ENCODE data around the gene MYCBP.
"Not testable (repeated sequence)": the region's sequence is repeated elsewhere in the genome, so short reads cannot be mapped to it uniquely, and the experiment has no call there.

The MYCBP gene, protein sequence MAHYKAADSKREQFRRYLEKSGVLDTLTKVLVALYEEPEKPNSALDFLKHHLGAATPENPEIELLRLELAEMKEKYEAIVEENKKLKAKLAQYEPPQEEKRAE
- 13.2 to 23.1 (median 13.5) reads per million in 4 experiments for total RNA-seq

DNA sequence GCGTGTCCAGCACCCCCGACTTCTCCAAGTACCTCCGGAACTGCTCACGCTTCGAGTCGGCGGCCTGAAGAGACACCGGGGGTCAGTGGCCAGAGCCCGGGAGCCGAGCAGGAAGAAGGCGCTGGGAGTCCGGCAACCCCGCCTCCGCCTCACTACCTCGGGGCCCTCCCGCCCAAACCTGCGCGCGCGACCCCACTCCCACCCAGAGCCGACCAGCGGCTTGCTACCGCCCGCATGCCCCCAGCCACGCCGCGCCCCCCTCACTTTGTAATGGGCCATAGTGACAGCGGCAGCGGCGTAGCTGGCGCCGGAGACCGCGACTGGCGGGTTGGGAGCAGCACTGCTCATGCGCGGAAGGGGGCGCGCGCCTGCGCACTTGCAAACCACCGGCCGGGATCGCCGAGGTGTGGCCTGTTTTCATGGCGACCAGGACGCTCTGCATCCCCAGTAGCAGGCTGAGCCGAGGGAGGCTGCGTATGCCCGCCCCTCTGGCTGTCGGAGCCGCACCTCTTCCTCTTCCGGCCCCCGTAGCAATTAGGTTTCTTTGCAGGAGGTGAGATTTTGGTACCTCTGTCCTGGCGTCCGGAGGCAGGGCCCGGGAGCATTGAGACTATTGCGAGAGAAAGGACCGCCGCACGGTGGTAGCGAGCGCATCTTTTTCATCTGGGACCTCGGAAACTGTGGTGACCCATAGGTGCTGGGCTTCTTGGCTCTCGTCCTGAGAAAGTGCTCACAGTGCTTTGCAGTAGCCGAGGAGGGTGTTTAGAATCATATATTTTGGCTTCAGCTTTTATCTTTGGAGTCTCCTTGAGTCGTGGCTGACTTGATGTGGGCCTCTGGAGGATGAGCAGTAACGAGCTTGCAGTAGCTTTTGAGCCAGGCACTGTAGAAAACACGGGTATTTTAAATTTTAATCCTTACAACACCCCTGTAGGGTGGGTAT, at the start of gene MYCBP:
MYCBP (minus strand) TSS at position 322 of the 943 bp plus-strand sequence; CDS start at position 279, 43 bp downstream.
- DNase-seq = peak; percentile 92

DNA sequence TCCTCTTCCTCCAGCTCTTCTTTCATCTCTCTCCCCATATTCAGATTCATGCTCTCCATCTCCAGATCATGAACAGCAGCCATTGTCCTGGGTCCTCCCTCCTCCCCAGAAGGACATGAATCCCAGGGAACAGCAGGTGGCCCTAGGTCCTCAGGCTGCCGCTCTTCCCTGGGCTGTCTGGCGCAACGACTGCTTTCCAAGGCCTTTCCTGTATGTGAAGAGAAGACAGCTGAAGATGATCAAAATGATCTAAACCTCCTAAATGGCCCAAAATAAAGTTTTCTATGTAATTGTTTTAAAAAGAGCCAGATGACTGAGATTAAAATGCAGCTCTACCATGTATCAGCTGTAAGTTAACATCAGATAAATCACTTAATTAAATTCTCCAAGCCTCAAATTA, 46.0 kb upstream of the MYCBP start:
- DNase-seq = no peak

DNA sequence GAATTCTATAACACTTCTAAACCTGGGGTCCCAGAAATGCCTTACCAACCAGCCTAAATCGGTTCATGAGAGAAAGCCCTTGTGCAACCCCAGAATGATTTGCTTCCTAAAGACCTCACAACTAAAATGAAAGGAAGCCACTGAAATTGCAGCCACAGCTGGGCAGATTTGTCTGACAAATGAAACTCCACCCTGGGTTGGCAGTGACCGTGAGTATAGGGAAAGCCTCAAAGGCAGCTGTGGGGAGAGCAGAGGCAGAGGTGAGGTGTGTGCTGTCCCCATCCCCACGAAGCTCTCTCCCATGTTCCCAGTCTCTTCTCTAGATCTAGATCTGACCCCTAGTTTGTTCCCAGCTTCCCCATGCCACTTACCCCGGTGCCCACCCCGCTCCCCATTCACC, 45.4 kb upstream of the MYCBP start:
- no peak for DNase-seq

DNA sequence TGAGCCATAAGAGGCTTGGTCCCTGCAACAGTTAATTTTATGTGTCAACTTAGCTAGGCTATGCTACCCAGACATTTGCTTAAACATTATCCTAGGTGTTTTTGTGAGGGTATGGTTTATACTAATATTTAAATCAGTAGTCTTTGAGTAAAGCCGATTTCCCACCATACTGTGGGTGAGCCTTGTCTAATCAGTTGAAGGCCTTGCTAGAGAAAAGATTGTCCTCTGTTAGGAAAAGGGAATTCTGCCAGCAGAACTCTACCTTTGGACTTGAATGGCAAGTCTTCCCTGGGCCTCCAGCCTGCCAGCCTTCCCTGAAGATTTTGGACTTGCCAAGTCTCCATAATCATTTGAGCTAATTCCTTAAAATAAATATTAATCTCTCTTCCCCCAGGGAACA, 44.6 kb upstream of the MYCBP start:
- DNase-seq = no peak

DNA sequence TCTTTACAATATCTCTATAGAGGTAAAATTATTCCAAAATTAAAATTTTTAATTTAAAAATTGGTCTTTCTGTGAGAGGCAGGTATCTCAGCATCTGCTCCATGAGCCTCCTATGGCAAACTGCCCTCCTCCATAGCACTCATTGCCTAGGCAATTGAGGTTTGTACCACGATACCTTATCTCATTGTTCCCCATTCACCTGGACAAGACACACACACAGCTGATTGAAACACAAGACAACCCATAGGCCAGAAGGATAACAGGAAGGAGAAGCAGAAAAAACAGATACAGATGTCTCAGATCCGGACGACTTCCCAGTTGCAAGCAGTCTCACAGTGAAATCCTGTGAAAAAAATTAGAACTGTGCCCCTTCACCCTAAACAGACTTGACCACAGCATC, 44.2 kb upstream of the MYCBP start:
- DNase-seq = no peak

DNA sequence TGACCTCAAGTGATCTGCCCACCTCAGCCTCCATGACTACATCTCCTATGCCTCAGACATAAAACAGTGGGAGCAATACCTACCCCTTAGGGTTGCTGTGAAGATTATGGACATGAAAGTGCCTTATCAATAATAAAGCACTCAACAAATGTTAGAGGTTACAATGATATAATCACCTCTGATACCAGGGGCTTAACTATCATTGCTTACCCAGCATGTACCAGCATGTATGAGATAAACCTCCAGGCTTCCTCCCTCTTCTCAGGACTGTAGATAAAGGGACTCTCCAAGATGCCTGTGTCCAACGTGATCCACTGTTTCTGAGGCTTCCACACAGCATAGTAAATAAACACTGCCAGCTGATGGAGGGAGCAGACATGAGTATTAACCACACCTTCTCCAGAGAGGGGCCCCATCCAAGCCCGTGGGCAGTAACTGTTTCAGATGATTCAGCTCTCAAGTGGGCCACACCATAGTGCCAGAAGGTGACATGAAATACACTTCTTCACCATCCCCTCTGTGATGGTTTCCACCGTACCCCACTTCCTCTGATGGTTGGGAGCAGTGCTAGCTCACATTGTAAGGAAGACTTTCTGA, 42.3 kb upstream of the MYCBP start:
- DNase-seq = no peak

DNA sequence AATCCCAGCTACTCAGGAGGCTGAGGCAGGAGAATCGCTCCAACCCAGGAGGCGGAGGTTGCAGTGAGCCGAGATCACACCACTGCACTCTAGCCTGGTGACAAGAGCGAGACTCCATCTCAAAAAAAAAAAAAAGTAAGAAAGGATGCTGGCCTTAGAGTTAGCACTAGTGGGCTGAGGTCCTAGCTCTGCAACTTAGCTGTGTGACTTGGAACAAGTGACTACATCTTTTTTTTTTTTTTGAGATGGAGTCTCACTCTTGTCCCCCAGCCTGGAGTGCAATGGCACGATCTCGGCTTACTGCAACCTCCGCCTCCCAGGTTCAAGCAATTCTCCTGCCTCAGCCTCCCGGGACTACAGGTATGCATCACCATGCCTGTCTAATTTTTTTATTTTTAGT, 41.8 kb upstream of the MYCBP start:
- not testable (repeated sequence) for DNase-seq

DNA sequence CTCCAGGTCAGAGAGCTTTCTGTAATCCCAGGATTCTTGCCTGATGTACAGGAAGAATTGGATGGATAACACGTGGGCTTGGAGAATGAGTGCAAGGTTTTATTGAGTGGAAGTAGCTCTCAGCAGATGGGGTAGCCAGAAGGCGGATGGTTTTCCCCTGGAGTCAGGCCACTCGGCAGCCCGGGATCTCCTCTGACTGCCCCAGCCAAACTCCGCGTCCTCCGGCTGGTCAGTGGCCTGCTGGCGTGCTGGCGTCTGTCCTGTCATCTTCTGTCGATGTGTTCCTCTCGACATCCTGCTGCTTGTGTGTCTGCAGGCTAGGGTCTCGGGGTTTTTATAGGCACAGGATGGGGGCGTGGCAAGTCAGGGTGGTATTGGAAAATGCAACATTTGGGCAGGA, 35.7 kb upstream of the MYCBP start:
- no peak for DNase-seq

DNA sequence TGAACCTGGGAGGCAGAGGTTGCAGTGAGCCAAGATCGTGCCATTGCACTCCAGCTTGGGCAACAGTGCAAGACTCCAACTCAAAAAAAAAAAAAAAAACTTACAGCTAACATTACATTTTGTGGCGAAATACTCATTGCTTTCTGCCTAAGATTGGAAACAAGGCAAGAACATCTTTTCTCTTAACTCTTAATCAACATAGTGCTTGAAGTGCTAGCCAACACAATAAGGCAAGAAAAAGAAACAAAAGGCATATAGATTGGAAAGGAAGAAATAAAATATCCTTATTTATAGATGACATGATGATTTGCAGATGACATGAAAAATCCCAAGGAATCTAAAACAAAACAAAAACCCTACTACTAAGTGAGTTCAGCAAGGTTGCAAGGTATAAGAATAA, 32.8 kb upstream of the MYCBP start:
- DNase-seq = no peak

DNA sequence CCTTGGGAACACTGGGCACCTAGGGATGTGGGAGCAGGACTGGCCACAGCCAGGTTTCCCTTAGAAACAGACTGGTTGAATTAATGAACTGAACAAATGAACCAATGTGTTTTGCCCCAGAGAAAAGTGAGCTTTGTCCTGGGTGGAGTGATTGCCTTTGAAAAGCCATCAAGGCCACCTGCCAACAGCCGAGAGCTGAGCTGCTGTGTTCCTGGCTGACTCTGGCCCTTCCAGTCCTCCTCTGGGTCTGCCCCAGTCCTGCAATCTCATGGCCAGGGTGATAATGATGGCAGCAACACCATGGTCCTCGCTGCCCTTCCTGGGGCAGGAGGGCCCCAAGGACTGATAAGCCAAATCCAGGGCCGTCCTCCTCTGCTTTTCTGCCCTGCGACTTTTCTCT, 26.4 kb upstream of the MYCBP start:
- DNase-seq = no peak

DNA sequence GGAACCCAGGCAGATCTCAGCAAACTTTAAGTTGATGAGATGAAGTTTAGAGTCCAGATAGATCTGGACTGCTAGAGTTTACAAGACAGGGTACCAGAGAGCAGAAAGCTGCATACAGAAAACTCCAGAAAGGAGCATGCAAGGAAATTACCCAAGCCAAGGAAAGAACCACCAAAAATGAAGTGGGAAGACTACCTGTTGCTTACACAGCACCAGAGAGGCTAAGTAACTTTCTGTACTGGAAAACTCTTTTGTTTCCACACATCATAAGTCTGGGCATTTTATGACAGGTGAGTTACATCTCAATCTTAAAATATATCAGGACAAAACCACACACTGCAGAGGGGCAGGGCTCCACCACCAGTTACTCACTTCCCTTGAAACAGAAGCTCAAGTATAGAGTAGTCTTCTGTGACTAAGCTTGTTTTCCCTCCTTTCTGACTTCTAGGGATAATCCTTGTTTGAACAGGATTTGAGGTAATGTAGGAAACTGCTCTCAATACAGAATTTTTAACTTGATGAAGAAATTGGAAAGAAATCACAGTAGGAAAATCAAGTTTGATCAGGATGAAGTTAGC, 25.6 kb upstream of the MYCBP start:
- DNase-seq = no peak

DNA sequence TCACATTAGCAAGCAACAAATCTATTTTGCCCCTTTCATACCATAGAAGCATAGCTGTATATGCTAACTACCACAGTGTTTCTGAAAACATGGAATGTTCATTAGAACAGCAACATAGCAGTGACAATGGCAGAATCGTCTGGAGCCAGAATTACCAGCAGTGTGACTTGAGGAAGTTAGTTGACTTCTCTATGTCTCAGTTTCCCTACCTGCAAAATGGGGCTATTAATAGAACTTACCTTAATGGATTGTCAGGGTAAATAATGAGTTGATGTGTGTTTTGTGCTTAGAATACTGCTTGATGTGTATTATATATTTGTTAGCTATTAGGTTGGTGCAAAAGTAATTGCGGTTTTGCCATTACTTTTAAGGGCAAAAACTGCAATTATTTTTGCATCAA, 23.0 kb upstream of the MYCBP start:
- no peak for DNase-seq

DNA sequence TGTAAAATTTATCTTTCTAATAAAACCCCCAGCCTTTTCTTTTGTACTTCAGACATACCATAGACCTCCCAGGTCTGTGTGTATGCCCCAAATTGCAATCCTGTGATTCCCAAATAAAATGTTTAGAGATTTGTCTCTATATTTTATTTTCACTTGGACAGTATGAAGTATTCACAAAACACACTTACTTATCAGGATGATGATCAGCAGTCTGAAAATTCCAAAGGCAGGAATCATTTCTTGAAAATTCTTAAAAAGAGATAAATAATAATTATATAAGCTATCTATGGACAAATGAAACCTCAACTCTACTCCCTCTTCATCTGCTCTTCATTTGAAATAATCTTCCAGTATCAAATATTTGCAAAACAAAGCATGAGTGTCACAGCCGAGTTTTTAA, 19.8 kb upstream of the MYCBP start:
- DNase-seq = no peak

DNA sequence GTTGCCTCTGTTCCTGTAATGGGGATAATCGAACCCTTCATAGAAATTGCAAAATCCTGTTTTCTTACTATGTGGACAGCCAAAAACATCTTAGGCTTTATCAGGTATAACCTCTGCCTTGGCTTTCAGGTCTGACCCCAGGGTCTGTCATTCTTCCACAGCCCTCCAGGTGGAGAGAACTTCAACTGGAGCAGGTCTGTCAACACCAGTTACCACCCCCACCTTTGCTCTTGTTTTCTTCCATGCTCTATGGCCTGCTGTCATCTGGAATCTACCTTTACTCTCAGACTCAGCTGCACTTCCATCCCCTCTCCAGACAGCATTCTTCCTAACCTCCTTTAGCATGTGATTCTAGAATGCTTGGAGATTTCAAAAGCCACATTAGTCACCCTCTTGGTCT, 18.6 kb upstream of the MYCBP start:
- no peak for DNase-seq

DNA sequence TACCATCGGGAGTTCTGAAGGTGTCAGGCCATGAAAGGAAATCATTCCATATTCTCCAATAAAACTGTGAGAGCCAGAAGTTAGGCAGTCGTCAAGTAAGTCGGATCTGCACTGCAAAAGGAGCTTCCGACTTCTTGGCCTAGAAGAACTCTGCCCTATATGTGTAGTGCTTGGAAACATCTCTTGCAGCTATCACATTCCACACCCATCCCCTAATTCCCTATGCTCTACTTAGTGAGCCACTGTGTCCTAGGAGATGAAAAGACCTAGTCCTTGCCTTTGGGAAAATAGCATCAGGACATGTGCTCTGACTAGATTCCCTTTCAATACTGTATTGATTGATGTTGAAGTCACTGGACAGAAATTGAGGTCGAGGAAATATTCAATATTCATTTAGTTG, 16.4 kb upstream of the MYCBP start:
- no peak for DNase-seq

DNA sequence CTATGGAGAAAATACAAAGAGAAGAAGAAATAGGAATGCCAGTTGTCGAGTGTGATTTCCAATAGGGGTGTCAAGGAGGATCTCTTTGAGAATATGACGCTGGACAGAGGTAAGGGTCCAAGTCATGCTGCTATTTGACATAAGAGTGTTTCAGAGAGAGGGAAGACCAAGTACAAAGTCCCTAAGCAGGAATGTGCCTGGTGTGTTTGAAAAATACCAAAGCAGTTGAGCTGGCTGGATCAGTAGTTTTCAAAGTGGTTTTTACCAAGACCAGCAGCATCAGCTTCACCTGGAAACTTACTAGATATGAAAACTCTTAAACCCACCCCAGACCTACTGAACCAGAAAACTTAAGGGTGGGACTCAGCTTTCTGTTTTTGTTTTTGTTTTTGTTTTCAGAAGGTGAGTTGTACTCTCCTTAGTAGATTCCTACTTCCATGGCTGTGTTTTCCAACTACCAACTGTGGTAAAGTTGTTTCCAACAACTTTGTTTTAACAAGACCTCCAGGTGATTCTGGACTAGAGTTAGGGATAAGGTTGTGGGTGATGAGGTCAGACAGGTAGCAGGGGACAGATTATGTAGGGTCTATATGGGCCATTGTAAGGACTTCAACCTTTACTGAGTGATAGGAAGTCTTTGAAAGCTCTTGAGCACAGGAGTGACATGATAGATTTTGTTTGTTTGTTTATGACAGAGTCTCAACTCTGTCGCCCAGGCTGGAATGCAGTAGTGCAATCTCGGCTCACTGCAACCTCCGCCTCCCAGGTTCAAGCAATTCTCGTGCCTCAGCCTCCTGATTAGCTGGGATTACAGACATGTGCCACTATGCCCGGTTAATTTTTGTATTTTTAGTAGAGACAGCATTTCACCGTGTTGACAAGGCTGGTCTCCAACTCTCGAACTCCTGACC, 15.5 kb upstream of the MYCBP start:
- no peak for DNase-seq

DNA sequence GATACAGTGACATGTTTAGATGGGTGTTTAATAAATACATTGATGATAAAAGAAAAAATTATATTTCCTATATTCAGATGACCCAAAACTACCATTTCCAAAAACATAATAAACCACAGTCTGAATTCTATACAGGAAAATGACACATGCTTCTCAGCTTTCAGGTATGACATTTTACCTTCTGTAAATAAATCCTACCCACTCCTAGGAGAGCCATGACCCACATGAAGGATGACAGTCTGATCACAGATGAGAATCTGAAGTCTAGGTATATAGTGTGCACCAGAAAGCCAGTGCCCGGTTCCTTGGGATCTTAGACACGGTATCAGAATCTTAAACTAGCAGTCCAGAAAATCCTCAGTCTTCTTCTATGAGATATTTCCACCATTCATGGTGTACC, 11.9 kb upstream of the MYCBP start:
- DNase-seq = no peak

DNA sequence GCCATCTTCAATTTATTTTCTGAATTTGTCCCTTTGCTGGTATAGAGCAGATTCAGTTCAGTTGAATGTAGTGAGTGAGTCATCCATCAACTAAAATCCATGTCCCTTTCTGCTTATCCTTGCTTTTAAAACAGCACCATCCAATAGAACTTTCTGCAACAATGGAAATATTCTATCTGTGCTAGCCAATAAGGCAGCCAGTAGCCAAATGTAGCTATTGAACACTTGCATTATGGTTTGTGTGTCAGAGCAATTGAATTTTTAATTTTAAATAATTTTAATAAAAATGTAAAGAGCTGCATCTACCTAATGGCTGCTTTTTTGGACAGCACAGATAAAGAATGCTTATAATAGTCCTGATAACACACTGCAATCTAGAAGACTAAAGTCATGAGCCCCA, 8.3 kb upstream of the MYCBP start, which contains the start of gene GJA9:
GJA9 (minus strand) TSS at position 101 of the 400 bp plus-strand sequence. CDS start 5,489 bp downstream, outside the sequence.
- DNase-seq = no peak

DNA sequence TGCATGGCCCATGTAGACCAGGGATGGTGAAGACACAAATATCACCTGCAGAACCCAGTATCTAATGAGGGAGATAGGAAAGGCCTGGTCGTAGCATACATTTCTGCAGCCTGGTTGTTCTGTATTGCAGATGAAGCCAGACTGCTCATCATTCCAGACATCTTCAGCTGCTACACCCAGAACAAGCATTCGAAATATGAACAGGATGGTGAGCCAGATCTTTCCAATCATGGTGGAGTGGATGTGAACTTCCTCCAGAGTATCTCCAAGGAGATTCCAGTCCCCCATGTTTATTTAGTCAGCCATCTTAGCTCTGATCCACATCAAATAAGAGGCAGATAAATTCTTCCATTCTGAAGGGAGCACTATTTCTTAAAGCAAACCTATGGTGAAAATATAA, 2.7 kb upstream of the MYCBP start:
- no peak for DNase-seq

DNA sequence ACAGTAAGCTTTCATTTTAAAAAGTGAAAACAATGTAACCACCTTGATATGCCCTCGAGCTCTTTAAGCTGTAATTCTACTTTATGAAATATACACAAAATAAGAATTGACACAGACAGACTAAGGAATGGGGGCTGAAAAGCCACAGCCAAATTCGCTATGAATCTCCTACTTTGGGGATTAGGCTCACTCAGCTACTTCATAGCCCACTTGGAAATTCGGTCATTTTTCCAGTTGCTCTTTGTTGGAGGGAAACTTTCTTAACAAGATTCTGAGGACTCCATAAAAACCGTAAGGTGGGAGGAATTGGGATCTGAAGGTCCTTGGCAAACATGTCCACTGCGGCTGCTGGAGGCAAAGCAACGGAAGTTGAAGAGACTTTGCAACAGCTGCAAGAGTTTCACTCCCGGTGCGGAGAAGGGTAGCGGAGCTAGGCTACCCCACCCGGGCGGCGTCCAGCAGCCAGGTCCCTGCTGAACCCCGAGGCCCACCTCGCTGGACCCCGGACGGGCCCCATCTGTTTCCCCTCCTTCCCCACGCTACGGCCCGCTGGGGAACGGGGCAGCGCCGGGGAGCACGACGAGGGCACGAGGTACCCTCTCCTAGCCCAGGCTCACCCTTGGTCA, 634 bp downstream of the MYCBP start:
- peak; percentile 20 for DNase-seq

DNA sequence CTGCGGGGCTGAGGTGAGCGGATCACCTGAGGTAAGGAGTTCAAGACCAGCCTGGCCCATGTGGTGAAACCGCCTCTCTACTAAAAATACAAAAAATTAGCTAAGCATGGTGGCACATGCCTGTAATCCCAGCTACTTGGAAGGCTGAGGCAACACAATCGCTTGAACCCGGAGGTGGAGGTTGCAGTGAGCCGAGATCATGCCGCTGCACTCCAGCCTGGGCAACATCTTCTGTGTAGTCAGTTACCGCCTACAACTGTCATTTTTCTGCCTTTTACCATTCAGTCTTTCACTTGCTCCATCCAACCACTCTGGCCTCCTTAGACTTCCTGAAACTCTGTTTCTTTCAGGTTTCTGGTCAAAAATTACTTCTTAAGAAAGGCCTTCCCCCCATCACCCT, 2.2 kb downstream of the MYCBP start:
- DNase-seq = no peak

DNA sequence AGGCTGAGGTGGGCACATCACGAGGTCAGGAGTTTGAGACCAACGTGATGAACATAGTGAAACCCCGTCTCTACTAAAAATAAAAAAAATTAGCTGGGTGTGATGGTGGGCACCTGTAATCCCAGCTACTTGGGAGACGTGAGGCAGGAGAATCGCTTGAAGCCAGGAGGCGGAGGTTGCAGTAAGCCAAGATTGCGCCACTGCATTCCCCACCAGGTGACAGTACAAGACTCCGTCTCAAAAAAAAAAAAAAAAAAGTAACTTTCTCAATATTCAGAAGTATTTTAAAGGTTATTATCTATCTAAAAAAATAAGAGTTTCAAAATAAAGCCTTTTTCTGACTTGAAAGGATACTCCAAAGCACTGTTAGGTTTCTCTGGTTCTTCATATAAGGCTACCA, 5.9 kb downstream of the MYCBP start:
- DNase-seq = no peak

All from effector CD8-positive, alpha-beta T cell (primary cell).